HL-60/S4 treated with retinoic acid at 250 ng/mL for 4 days and 3 days (cell line): Measurements from ENCODE around the gene CDY1B.
"Not testable (repeated sequence)": the region's sequence is repeated elsewhere in the genome, so short reads cannot be mapped to it uniquely, and the experiment has no call there.

ENCODE experiments used
- in situ Hi-C: fragments of 300-500 bp; cut with MboI; formaldehyde crosslinking; loops from 2 replicates; pipeline ENCODE4 v1.7.0; 2022; ENCODE audit warnings: low sequenced_read_pairs

The CDY1B gene

GRCh38 chrY:24047919-24048318, at the start of gene CDY1B:
Gene CDY1B (minus strand): TSS chrY:24048019. CDS start chrY:24047688, 331 bp downstream.
- in situ Hi-C loops: not testable (repeated sequence)

DNA sequence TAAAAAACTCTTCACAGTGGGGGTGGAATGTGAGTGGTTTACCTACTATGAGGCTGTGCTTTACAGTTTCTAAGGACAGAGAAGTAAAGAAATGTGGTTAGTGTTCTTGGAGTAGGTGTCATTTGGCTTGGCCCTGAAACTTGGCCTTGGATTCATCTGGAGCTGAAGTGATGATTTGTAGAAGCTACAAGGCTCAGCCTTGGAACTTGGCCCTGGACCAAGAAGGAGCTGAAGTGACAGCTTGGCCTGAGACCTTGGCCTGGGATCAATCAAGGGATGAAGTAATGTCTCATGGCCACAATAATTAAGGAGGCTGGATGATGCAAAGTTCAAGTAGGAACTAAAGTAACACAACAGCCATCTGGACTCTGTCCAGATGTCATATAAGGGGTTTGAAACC, 1.7 kb upstream of the CDY1B start:
- in situ Hi-C loops: not testable (repeated sequence)

GRCh38 chrY:24043209-24043608, 4.6 kb downstream of the CDY1B start:
- in situ Hi-C loops: not testable (repeated sequence)

DNA sequence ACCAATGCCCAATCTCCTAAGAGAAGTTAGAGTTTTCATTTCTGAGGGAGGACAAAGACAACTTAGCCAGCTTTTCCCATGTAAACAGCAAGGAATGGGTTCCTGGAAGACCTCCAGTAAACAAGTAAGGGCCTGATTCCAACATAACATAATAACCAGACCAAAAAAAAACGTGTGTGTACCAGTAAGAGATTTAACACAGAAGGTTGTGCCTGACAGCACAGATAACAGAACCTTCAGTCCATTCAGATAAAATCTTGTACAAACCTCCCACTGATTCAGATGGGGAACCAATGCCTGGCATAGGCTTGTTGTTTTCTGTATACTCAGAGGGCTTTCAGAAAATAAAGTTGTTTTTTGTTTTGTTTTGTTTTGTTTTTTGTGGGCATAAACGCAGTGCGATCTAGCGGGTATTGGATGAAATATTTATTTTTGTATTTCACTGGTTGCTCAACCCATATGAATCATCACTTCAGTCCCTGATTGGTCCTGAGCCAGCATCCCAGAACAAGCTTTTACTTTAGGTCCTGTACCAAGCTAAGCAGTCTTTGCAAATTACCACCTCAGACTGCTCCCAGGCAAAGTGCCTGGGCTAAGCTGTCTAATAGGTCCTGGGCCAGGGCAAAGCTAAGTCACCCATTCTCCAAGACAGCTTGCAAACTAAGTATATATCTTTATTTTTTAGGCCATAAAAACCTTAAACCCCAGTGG, 8.7 kb downstream of the CDY1B start:
- in situ Hi-C loops: not testable (repeated sequence)

DNA sequence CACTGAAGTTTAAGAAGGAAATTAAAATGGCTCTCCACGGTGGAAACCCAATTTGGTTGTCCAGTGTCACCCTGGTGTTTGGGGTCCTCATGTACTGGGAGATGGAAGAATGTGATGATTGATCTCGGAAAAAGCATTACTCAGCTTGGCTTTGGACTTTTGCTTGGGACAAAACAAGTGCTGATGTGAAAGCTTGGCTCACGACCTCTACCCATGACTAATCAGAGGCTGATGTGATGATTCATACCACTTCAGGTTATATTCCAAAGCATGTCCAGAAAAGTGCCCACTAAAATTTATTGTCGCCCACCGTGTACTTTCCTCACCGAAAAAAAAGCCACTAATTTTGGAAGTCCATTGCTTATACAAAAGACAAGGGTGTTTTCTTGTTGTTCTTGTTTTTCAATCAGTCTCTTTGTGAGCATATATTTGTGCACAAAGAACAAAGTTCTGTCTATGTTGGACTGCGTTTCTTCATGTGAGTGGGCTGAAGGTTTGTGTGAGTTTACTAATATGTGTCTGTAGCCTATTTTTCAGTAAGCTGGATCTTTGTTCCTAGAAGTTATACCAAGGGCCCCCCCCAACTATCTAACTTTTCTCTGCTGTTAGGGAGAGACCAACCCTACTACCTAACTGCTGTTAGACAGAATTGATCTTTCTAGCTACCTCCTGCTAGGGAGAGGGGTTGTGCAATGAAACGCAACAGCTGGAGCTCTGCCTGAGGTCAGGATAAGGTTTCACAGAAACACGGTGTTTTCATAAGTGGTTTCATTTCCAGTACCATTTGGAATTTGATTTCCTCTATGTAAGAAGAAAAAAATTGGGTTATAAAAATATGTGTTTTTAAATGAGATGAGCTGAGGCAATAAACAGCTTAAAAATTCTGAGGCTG, 21.4 kb downstream of the CDY1B start:
- in situ Hi-C loops: not testable (repeated sequence)
